Parathyroid adenoma (tissue), 2 donors: ENCODE measurements around the gene FAM83E.

Experiments
- H2AFZ ChIP-seq: fragments of 300-600 bp; sonication (generic); one replicate; pipeline ENCODE4 v1.7.0; 2017; ENCODE audit warnings: antibody characterized with exemption, mild to moderate bottlenecking
- H3K27ac ChIP-seq: fragments of 300-600 bp; sonication (generic); one replicate; pipeline ENCODE4 v1.7.0; 2017
- H3K27me3 ChIP-seq: fragments of 300-600 bp; sonication (generic); one replicate; pipeline ENCODE4 v1.7.0; 2017; ENCODE audit warnings: low read length; ENCODE audit not compliant: control insufficient read depth, insufficient read depth
- H3K36me3 ChIP-seq: fragments of 300-600 bp; sonication (generic); one replicate; pipeline ENCODE4 v1.7.0; 2017; ENCODE audit warnings: low read length; ENCODE audit not compliant: control insufficient read depth, insufficient read depth
- H3K4me1 ChIP-seq: fragments of 300-600 bp; sonication (generic); one replicate; pipeline ENCODE4 v1.7.0; 2017; ENCODE audit warnings: control low read depth
- H3K4me2 ChIP-seq: fragments of 300-600 bp; sonication (generic); one replicate; pipeline ENCODE4 v1.7.0; 2017; ENCODE audit warnings: low read length
- H3K4me3 ChIP-seq: fragments of 300-600 bp; sonication (generic); one replicate; pipeline ENCODE4 v1.7.0; 2017; ENCODE audit warnings: low read depth, low read length
- H3K79me2 ChIP-seq: fragments of 300-600 bp; sonication (generic); one replicate; pipeline ENCODE4 v1.7.0; 2017; ENCODE audit warnings: control low read depth
- H3K9ac ChIP-seq: fragments of 300-600 bp; sonication (generic); one replicate; pipeline ENCODE4 v1.7.0; 2017; ENCODE audit warnings: mild to moderate bottlenecking
- H3K9me3 ChIP-seq: fragments of 300-600 bp; sonication (generic); one replicate; pipeline ENCODE4 v1.7.0; 2017; ENCODE audit warnings: low read length; ENCODE audit not compliant: control insufficient read depth
- TF ChIP-seq, protein P1 (sequence below): fragments of 300-600 bp; sonication (generic); IDR thresholded peaks from one replicate; pipeline ENCODE4 v1.7.0; 2017; ENCODE audit warnings: antibody characterized with exemption, mild to moderate bottlenecking
- donor health status: primary hyperparathyroidism.

Gene FAM83E

DNA sequence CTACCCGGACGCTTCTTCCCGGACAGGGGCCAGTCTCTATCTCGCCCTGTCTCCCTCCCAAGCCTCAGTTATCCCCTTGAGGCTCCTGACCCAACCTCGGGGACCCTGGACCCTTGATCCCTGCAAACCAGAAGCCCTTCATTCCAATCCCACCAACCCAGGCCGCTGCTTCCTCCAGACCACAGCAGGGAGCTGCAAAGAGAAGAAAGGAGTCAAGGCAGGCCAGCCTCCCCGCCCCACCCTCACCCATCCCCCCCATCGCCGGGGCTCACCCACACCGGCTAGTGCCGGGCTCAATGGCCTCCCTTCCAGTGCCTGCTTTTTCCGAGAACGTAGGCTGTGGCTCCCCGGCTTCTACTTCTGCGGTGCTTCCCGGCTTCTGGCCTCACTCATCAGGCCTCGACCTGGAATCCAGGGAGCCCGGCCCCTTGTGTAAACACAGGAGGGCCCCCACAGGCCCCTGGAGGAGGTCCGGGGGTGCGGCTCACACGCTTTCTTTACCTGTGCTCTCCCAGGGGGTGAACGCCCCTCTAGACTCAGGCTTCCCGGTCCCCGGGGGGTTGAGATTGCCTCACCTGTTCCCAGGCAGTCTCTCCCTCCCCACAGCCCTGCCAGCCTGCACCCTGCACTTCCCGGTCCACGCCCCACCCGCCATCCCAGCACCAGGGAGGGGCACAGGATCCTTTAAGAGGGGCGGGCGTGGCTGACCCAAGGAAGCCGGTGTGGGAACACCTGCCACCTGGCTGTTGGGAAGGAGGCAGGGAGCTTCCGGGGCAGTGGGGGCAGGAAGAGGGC is at the start of gene FAM83E:
TSS of gene FAM83E (minus strand) at position 641 of the 795 bp plus-strand sequence. CDS start 1,704 bp downstream, outside the sequence.
- H3K4me2 ChIP-seq = no peak within 1 kb of the TSS
- H3K4me1 ChIP-seq = peaks cover 16% of the 10 kb centered on the region
- TF ChIP-seq, protein P1, sequence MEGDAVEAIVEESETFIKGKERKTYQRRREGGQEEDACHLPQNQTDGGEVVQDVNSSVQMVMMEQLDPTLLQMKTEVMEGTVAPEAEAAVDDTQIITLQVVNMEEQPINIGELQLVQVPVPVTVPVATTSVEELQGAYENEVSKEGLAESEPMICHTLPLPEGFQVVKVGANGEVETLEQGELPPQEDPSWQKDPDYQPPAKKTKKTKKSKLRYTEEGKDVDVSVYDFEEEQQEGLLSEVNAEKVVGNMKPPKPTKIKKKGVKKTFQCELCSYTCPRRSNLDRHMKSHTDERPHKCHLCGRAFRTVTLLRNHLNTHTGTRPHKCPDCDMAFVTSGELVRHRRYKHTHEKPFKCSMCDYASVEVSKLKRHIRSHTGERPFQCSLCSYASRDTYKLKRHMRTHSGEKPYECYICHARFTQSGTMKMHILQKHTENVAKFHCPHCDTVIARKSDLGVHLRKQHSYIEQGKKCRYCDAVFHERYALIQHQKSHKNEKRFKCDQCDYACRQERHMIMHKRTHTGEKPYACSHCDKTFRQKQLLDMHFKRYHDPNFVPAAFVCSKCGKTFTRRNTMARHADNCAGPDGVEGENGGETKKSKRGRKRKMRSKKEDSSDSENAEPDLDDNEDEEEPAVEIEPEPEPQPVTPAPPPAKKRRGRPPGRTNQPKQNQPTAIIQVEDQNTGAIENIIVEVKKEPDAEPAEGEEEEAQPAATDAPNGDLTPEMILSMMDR = no peak
- no peak within 1 kb of the TSS for H2AFZ ChIP-seq
- peaks cover 4% of the 10 kb centered on the region for H3K79me2 ChIP-seq
- H3K27ac ChIP-seq = no peak within 1 kb of the TSS
- H3K36me3 ChIP-seq = no peaks in the 10 kb centered on the region
- H3K4me3 ChIP-seq = no peak within 1 kb of the TSS
- H3K27me3 ChIP-seq = no peaks in the 10 kb centered on the region
- no peak within 1 kb of the TSS for H3K9ac ChIP-seq
- H3K9me3 ChIP-seq = no peaks in the 10 kb centered on the region

DNA sequence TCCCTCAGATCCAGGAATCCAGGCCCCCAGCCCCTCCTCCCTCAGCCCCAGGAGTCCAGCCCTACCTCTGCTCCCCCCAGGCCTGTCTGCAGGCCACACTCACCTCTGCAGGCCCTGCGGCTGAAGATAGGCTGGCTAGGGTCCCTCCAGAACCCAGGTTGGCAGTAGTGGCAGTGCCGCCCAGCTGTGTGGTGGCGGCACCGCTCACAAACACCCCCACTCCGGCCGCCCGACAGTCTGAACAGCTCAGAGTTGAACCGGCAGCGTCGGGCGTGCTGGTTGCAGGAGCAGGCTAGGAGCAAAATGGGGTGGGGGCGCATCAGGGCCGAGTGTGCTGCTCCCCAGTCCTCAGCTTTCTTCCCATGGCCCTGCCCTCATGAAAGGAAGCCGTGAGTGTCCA is 49.6 kb upstream of the FAM83E start:
- Histone ChIP-seq H3K79me2 (no peaks in the 10 kb centered on the region), H3K9ac (no peak overlapping the region), H3K36me3 (no peaks in the 10 kb centered on the region), H3K27me3 (no peaks in the 10 kb centered on the region), H2AFZ (no peak overlapping the region), H3K27ac (no peak overlapping the region), H3K4me2 (no peak overlapping the region), H3K4me3 (no peak overlapping the region), H3K9me3 (no peaks in the 10 kb centered on the region), H3K4me1 (no peaks in the 10 kb centered on the region)
- TF ChIP-seq, protein P1 = no peak

DNA sequence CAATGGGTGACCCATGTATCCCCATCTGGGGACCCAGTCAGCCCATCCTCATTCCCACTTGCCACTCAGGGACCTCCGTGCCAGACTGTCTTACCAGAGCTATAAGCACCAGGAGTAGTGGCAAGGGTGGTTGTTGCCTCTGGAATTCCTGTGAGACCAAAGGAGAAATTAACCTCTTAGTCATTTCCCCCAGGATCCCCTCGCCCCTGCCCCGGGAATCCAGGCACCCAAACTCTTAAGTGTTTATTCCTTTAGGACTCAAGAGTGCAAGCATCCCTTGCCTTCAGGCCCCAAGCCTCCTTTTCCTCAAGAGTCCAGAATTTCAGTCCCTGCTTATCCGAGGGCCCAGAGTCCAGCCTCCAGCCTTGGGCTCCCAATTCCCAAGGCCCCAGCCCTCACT is 48.8 kb upstream of the FAM83E start:
- TF ChIP-seq, protein P1 = no peak
- H3K27ac ChIP-seq = no peak overlapping the region

GRCh38 chr19:48661711-48662090 is 46.8 kb upstream of the FAM83E start:
- H3K4me1 ChIP-seq = no peaks in the 10 kb centered on the region
- no peak overlapping the region for H3K27ac ChIP-seq
- H3K36me3 ChIP-seq = no peaks in the 10 kb centered on the region
- no peak overlapping the region for H3K4me3 ChIP-seq
- H3K9me3 ChIP-seq = no peaks in the 10 kb centered on the region
- no peaks in the 10 kb centered on the region for H3K79me2 ChIP-seq
- no peak overlapping the region for H3K9ac ChIP-seq
- H3K4me2 ChIP-seq = no peak overlapping the region
- TF ChIP-seq, protein P1 = no peak
- H3K27me3 ChIP-seq = no peaks in the 10 kb centered on the region
- no peak overlapping the region for H2AFZ ChIP-seq

More for the DNA sequence above, 48.8 kb upstream of the FAM83E start:
- Histone ChIP-seq H3K4me1 (no peaks in the 10 kb centered on the region), H3K9ac (no peak overlapping the region), H3K27me3 (no peaks in the 10 kb centered on the region), H3K9me3 (no peaks in the 10 kb centered on the region), H3K36me3 (no peaks in the 10 kb centered on the region), H2AFZ (no peak overlapping the region), H3K4me3 (no peak overlapping the region), H3K79me2 (no peaks in the 10 kb centered on the region), H3K4me2 (no peak overlapping the region)
